Skeletal muscle tissue (tissue), 4 donors: Measurements from ENCODE around the gene TOM1L2. TPM values are rescaled to one million over a fixed set of nuclear protein-coding genes. Genes with fewer than 3 reads are reported as not detected.
A peak's percentile ranks its signal among the peaks of the same experiment; 100 is the strongest.

Source experiments
- H3K27ac ChIP-seq: one replicate; pipeline ENCODE4 v1.7.0; 2013; ENCODE audit warnings: mild to moderate bottlenecking, low read depth, low read length, inconsistent platforms
- H3K27me3 ChIP-seq, 3 donors: one replicate each; pipeline ENCODE4 v1.7.0; 2013; ENCODE audit warnings: low read length in 3 of 3; ENCODE audit not compliant: control insufficient read depth in 3 of 3, insufficient read depth in 3 of 3
- H3K36me3 ChIP-seq, 3 donors: one replicate each; pipeline ENCODE4 v1.7.0; 2013; ENCODE audit warnings: low read length in 3 of 3; ENCODE audit not compliant: control insufficient read depth in 3 of 3, insufficient read depth in 3 of 3
- H3K4me1 ChIP-seq, 3 donors: one replicate each; pipeline ENCODE4 v1.7.0; 2013; ENCODE audit warnings: low read length in 3 of 3, mild to moderate bottlenecking in 3 of 3; ENCODE audit not compliant: control insufficient read depth in 3 of 3, insufficient read depth in 3 of 3
- H3K4me3 ChIP-seq, 3 donors: one replicate each; pipeline ENCODE4 v1.7.0; 2013; ENCODE audit warnings: low read length in 3 of 3
- H3K9ac ChIP-seq, 3 donors: one replicate each; pipeline ENCODE4 v1.7.0; 2013; ENCODE audit warnings: low read length in 3 of 3, mild to moderate bottlenecking in 3 of 3, moderate library complexity in 2 of 3, low read depth in 1 of 3
- H3K9me3 ChIP-seq, 3 donors: one replicate each; pipeline ENCODE4 v1.7.0; 2013; ENCODE audit warnings: low read length in 3 of 3; ENCODE audit not compliant: control insufficient read depth in 3 of 3
- total RNA-seq: library from RNA; depleted of rRNA; stranded (reverse); fragments of >200 nt; gene quantifications from one replicate; pipeline ENCODE4 v1.2.3, GENCODE V29; 2014
- donor health status: Osteomylitis.

TOM1L2 gene
- total RNA-seq, 1 donor from 2014 or later = 14.1 TPM

GRCh38 chr17:17887752-17888304 is 84.4 kb downstream of the TOM1L2 start:
- H3K36me3 ChIP-seq = peaks cover 17 to 21% (median 21%) of the 10 kb centered on the region in 3 donors
- H3K9me3 ChIP-seq = no peaks in the 10 kb centered on the region
- no peaks in the 10 kb centered on the region for H3K27me3 ChIP-seq
- no peak overlapping the region for H3K4me3 ChIP-seq
- peak overlapping the region in 1 of 3 donors; percentile 50 for H3K9ac ChIP-seq
- no peak overlapping the region for H3K27ac ChIP-seq
- H3K4me1 ChIP-seq = peaks cover 36 to 52% (median 39%) of the 10 kb centered on the region in 3 donors

GRCh38 chr17:17886726-17887125 is 85.5 kb downstream of the TOM1L2 start:
- H3K27me3 ChIP-seq = no peaks in the 10 kb centered on the region
- no peak overlapping the region for H3K4me3 ChIP-seq
- H3K36me3 ChIP-seq = peaks cover 22 to 28% (median 23%) of the 10 kb centered on the region in 3 donors
- peaks cover 36 to 59% (median 39%) of the 10 kb centered on the region in 3 donors for H3K4me1 ChIP-seq
- H3K9me3 ChIP-seq = no peaks in the 10 kb centered on the region
- H3K27ac ChIP-seq = no peak overlapping the region
- no peak overlapping the region for H3K9ac ChIP-seq

- no peak overlapping the region for H3K9ac ChIP-seq
- peaks cover 36 to 61% (median 39%) of the 10 kb centered on the region in 3 donors for H3K4me1 ChIP-seq
- no peaks in the 10 kb centered on the region for H3K9me3 ChIP-seq
- H3K36me3 ChIP-seq = peaks cover 21 to 33% (median 21%) of the 10 kb centered on the region in 3 donors
- H3K27ac ChIP-seq = no peak overlapping the region
- no peaks in the 10 kb centered on the region for H3K27me3 ChIP-seq
- H3K4me3 ChIP-seq = no peak overlapping the region
These were observed 86.0 kb downstream of the TOM1L2 start for GRCh38 chr17:17886226-17886625.

- peaks cover 27 to 37% (median 31%) of the 10 kb centered on the region in 3 donors for H3K36me3 ChIP-seq
- no peaks in the 10 kb centered on the region for H3K9me3 ChIP-seq
- H3K4me3 ChIP-seq = peak overlapping the region in 1 of 3 donors; percentile 38
- H3K9ac ChIP-seq = peak overlapping the region in 2 of 3 donors; percentile 3 to 19
- H3K27ac ChIP-seq = no peak overlapping the region
- H3K4me1 ChIP-seq = peaks cover 41 to 73% (median 42%) of the 10 kb centered on the region in 3 donors
- H3K27me3 ChIP-seq = no peaks in the 10 kb centered on the region
These were observed 87.5 kb downstream of the TOM1L2 start for GRCh38 chr17:17884391-17885357.

- H3K27ac ChIP-seq = no peak overlapping the region
- H3K9me3 ChIP-seq = no peaks in the 10 kb centered on the region
- peaks cover 49 to 81% (median 50%) of the 10 kb centered on the region in 3 donors for H3K4me1 ChIP-seq
- peak overlapping the region in 1 of 3 donors; percentile 36 for H3K9ac ChIP-seq
- H3K36me3 ChIP-seq = peaks cover 30 to 39% (median 38%) of the 10 kb centered on the region in 3 donors
- H3K4me3 ChIP-seq = no peak overlapping the region
- no peaks in the 10 kb centered on the region for H3K27me3 ChIP-seq
These were observed 88.4 kb downstream of the TOM1L2 start for GRCh38 chr17:17883801-17884200.

- H3K9ac ChIP-seq = no peak overlapping the region
- H3K9me3 ChIP-seq = no peaks in the 10 kb centered on the region
- peaks cover 59 to 86% (median 59%) of the 10 kb centered on the region in 3 donors for H3K4me1 ChIP-seq
- peaks cover 30 to 42% (median 39%) of the 10 kb centered on the region in 3 donors for H3K36me3 ChIP-seq
- H3K4me3 ChIP-seq = no peak overlapping the region
- H3K27ac ChIP-seq = no peak overlapping the region
- H3K27me3 ChIP-seq = no peaks in the 10 kb centered on the region
These were observed 90.1 kb downstream of the TOM1L2 start for GRCh38 chr17:17882082-17882581.

- H3K4me1 ChIP-seq = peaks cover 59 to 86% (median 60%) of the 10 kb centered on the region in 3 donors
- H3K36me3 ChIP-seq = peaks cover 35 to 42% (median 42%) of the 10 kb centered on the region in 3 donors
- H3K9ac ChIP-seq = no peak overlapping the region
- H3K27ac ChIP-seq = no peak overlapping the region
- H3K9me3 ChIP-seq = no peaks in the 10 kb centered on the region
- H3K4me3 ChIP-seq = no peak overlapping the region
- H3K27me3 ChIP-seq = no peaks in the 10 kb centered on the region
These were observed 91.5 kb downstream of the TOM1L2 start for GRCh38 chr17:17880577-17881196.

GRCh38 chr17:17877529-17878358 is 94.5 kb downstream of the TOM1L2 start:
- Histone ChIP-seq H3K27me3 (no peaks in the 10 kb centered on the region), H3K9me3 (no peaks in the 10 kb centered on the region), H3K27ac (peak overlapping the region; percentile 95), H3K36me3 (peaks cover 30 to 38% (median 31%) of the 10 kb centered on the region in 3 donors), H3K9ac (peak overlapping the region; percentile 73 to 81 (median 78)), H3K4me3 (peak overlapping the region; percentile 18 to 65 (median 63)), H3K4me1 (peaks cover 51 to 80% (median 54%) of the 10 kb centered on the region in 3 donors)

GRCh38 chr17:17876959-17877528 is 95.2 kb downstream of the TOM1L2 start:
- peaks cover 23 to 31% (median 24%) of the 10 kb centered on the region in 3 donors for H3K36me3 ChIP-seq
- H3K4me1 ChIP-seq = peaks cover 57 to 79% (median 58%) of the 10 kb centered on the region in 3 donors
- H3K9ac ChIP-seq = peak overlapping the region; percentile 73 to 81 (median 78)
- peak overlapping the region; percentile 10 to 65 (median 63) for H3K4me3 ChIP-seq
- H3K27me3 ChIP-seq = no peaks in the 10 kb centered on the region
- H3K9me3 ChIP-seq = no peaks in the 10 kb centered on the region
- peak overlapping the region; percentile 95 for H3K27ac ChIP-seq
